Endothelial cell of umbilical vein (primary cell): ENCODE data around the gene KRTAP4-11. TPM values are rescaled to one million over a fixed set of nuclear protein-coding genes. Genes with fewer than 3 reads are reported as not detected.

Experiments used
- BruUV-seq: library from RNA; stranded (reverse); fragments of 400-500 nt; replicated peaks from 2 replicates; lab custom pipeline; 2021; lab: Mats Ljungman, UMichigan
- CTCF ChIA-PET: fragments of 300-600, 350-600 bp; sonication (Branson Sonifier 250); formaldehyde crosslinking; loops from one replicate; lab custom pipeline; 2021; ENCODE audit warnings: antibody characterized with exemption, inconsistent platforms; lab: Charles Lee
- POLR2A ChIA-PET: fragments of 300-600, 350-600 bp; sonication (Branson Sonifier 250); formaldehyde crosslinking; loops from one replicate; lab custom pipeline; 2021; ENCODE audit warnings: antibody characterized with exemption, inconsistent platforms; lab: Charles Lee
- DNase-seq: peaks from one replicate; pipeline ENCODE4 v3.0.0-alpha.2; 2011; ENCODE audit warnings: low read depth, low spot score
- FAIRE-seq: peaks from 2 replicates; lab custom pipeline; 2011; peaks lifted over from hg19 to GRCh38; lab: Jason Lieb, UNC
- H2AFZ ChIP-seq: 2 replicates; pipeline ENCODE4 v1.6.0; 2012; ENCODE audit warnings: low read depth, low read length, control low read depth, inconsistent platforms
- H3K27ac ChIP-seq: 2 replicates; pipeline ENCODE4 v1.5.1; 2011; ENCODE audit warnings: low read depth, mild to moderate bottlenecking, control low read depth, low read length, moderate library complexity; ENCODE audit not compliant: insufficient read depth
- H3K27me3 ChIP-seq, 2 experiments: 2 replicates each; pipeline versions ENCODE4 v1.6.0 to v1.6.1; 2011; ENCODE audit warnings: low read length in 2 of 2, mixed read lengths in 1 of 2; ENCODE audit not compliant: control insufficient read depth in 2 of 2, insufficient read depth in 2 of 2
- H3K36me3 ChIP-seq, 2 experiments: 2 replicates in 1 of 2; 3 replicates in 1 of 2; pipeline ENCODE4 v1.5.1; 2011; ENCODE audit warnings: low read length in 2 of 2, mild to moderate bottlenecking in 1 of 2, moderate library complexity in 1 of 2; ENCODE audit not compliant: control insufficient read depth in 2 of 2, insufficient read depth in 2 of 2; ENCODE audit errors: extremely low read depth in 1 of 2
- H3K4me1 ChIP-seq: 3 replicates; pipeline ENCODE4 v1.5.1; 2011; ENCODE audit warnings: mild to moderate bottlenecking, low read length; ENCODE audit not compliant: control insufficient read depth, insufficient read depth; ENCODE audit errors: extremely low read depth
- H3K4me2 ChIP-seq: 2 replicates; pipeline ENCODE4 v1.6.1; 2011; ENCODE audit warnings: low read length, control low read depth, mixed read lengths; ENCODE audit not compliant: insufficient read depth
- H3K4me3 ChIP-seq, 3 experiments: fragments of 200-600 bp in 1 of 3; sonication (generic), shearing (Covaris generic) in 1 of 3; replicated peaks in 1 of 3; 2 replicates each; pipeline ENCODE4 v1.5.1; 2011 to 2016; ENCODE audit warnings: control low read depth in 3 of 3, low read length in 3 of 3, mild to moderate bottlenecking in 2 of 3, inconsistent platforms in 1 of 3, low read depth in 1 of 3, moderate library complexity in 1 of 3; ENCODE audit not compliant: insufficient read depth in 1 of 3
- H3K79me2 ChIP-seq: 2 replicates; pipeline ENCODE4 v1.6.0; 2012; ENCODE audit warnings: low read length, inconsistent platforms; ENCODE audit not compliant: control insufficient read depth, insufficient read depth
- H3K9ac ChIP-seq: replicated peaks from 2 replicates; pipeline ENCODE3; 2011; ENCODE audit warnings: low read length, control low read depth; ENCODE audit not compliant: insufficient read depth; ENCODE audit errors: extremely low read depth
- H3K9me1 ChIP-seq: replicated peaks from 3 replicates; pipeline ENCODE4 v1.6.0; 2011; ENCODE audit warnings: mild to moderate bottlenecking, low read length; ENCODE audit not compliant: control insufficient read depth, insufficient read depth; ENCODE audit errors: extremely low read depth
- H3K9me3 ChIP-seq: replicated peaks from 2 replicates; pipeline ENCODE4 v1.5.1; 2012; ENCODE audit warnings: low read length, inconsistent platforms; ENCODE audit not compliant: control insufficient read depth, insufficient read depth
- H4K20me1 ChIP-seq: replicated peaks from 2 replicates; pipeline ENCODE3; 2011; ENCODE audit warnings: mild to moderate bottlenecking, low read length; ENCODE audit not compliant: control insufficient read depth, insufficient read depth; ENCODE audit errors: extremely low read depth
- CTCF ChIP-seq, 2 donors: IDR thresholded peaks; 1 replicate in 1 of 2; 2 replicates in 1 of 2; pipeline ENCODE4 v1.5.1; 2011; ENCODE audit warnings: low read length in 2 of 2, mild to moderate bottlenecking in 2 of 2, moderate library complexity in 2 of 2, control low read depth in 1 of 2, inconsistent platforms in 1 of 2, low read depth in 1 of 2; ENCODE audit not compliant: insufficient read depth in 1 of 2; ENCODE audit errors: extremely low read depth in 1 of 2
- EZH2 ChIP-seq: IDR thresholded peaks from 2 replicates; pipeline ENCODE4 v1.6.1; 2012; ENCODE audit warnings: borderline replicate concordance, low read depth, mild to moderate bottlenecking, moderate library complexity, low read length, inconsistent platforms; ENCODE audit not compliant: severe bottlenecking
- FOS ChIP-seq: IDR thresholded peaks from 2 replicates; pipeline ENCODE4 v1.6.1; 2011; ENCODE audit warnings: mild to moderate bottlenecking, low read length, moderate library complexity, borderline replicate concordance; ENCODE audit not compliant: insufficient read depth
- MAX ChIP-seq: IDR thresholded peaks from 2 replicates; pipeline ENCODE4 v1.6.1; 2011; ENCODE audit not compliant: insufficient read depth, insufficient read length
- MYC ChIP-seq: IDR thresholded peaks from one replicate; pipeline ENCODE4 v1.6.1; 2011; ENCODE audit warnings: mild to moderate bottlenecking, low read depth, low read length
- POLR2A ChIP-seq: IDR thresholded peaks from 2 replicates; pipeline ENCODE4 v1.6.1; 2012; ENCODE audit warnings: low read depth, mild to moderate bottlenecking, control low read depth, low read length
- POLR2AphosphoS5 ChIP-seq: IDR thresholded peaks from 2 replicates; pipeline ENCODE4 v1.6.1; 2012; ENCODE audit warnings: low read depth, mild to moderate bottlenecking, control low read depth, low read length, moderate library complexity; ENCODE audit not compliant: insufficient read depth
- dilution Hi-C: fragments of 300-500 bp; cut with MboI; formaldehyde crosslinking; loops from one replicate; pipeline ENCODE4 v1.15.0; 2019; ENCODE audit warnings: low sequenced_read_pairs; ENCODE audit not compliant: extremely low pct_ligation_motif_present
- intact Hi-C: fragments of 100-400 bp; cut with micrococcal nuclease; formaldehyde crosslinking; loops from one replicate; pipeline ENCODE4 v1.10.0; 2022
- polyA plus RNA-seq, 4 experiments: library from polyadenylated mRNA; depleted of rRNA in 3 of 4; stranded (reverse) in 3 of 4; unstranded in 1 of 4; fragments of >200 nt; gene quantifications; 2 replicates each; pipeline versions ENCODE4 v1.2.1 to v1.2.3, GENCODE V29; 2011 to 2012; ENCODE audit warnings: missing spikeins in 1 of 4
- total RNA-seq: library from RNA; stranded (reverse); gene quantifications from 2 replicates; pipeline ENCODE4 v1.2.3, GENCODE V29; 2021

The KRTAP4-11 gene
- total and polyA plus RNA-seq, 2 donors (not counting 3 experiments of a cell fraction or from before 2014, with no cell fraction given), result not detected

- no peaks in the 10 kb centered on the region for H3K4me1 ChIP-seq
- H3K4me2 ChIP-seq, result no peak overlapping the region
- H3K27me3 ChIP-seq, result no peaks in the 10 kb centered on the region
- no peak for TF ChIP-seq CTCF (IDR thresholded peaks at IDR 0.05; ENCODE audit: extremely low read depth in 1 of 2, insufficient read depth in 1 of 2, low read depth in 1 of 2, low read length in 2 of 2)
- no peak for TF ChIP-seq FOS
- no peak for TF ChIP-seq EZH2
- TF ChIP-seq POLR2A, result no peak
- TF ChIP-seq MYC, result no peak
- TF ChIP-seq POLR2AphosphoS5, result no peak
- TF ChIP-seq MAX, result no peak
- no peaks in the 10 kb centered on the region for H3K9me3 ChIP-seq
- no TSS peak for BruUV-seq
- no peaks in the 10 kb centered on the region for H3K36me3 ChIP-seq
- CTCF ChIA-PET, result no interaction called here
- POLR2A ChIA-PET, result no interaction called here
- no peaks in the 10 kb centered on the region for H3K9me1 ChIP-seq
- no peak overlapping the region for H3K27ac ChIP-seq
- DNase-seq (no peak), FAIRE-seq (no peak)
- no peaks in the 10 kb centered on the region for H3K79me2 ChIP-seq
- no peaks in the 10 kb centered on the region for H4K20me1 ChIP-seq
- dilution Hi-C loops (no loop called here), intact Hi-C loops (no loop called here)
- no peak overlapping the region for H3K4me3 ChIP-seq
- no peak overlapping the region for H3K9ac ChIP-seq
- H2AFZ ChIP-seq, result no peak overlapping the region
Observed at GRCh38 chr17:41069031-41069430, 49.1 kb downstream of the KRTAP4-11 start.
